Mesodermal cell (in vitro differentiated cells): ENCODE data around the gene POGZ.

Source experiments
- H3K27ac ChIP-seq: 2 replicates; pipeline ENCODE4 v1.7.0; 2013; ENCODE audit warnings: mild to moderate bottlenecking, low read depth, low read length, moderate library complexity; ENCODE audit not compliant: severe bottlenecking
- H3K36me3 ChIP-seq: 2 replicates; pipeline ENCODE4 v1.7.1; 2013; ENCODE audit warnings: mild to moderate bottlenecking, low read length, moderate library complexity; ENCODE audit not compliant: control insufficient read depth, insufficient read depth
- H3K4me1 ChIP-seq: one replicate; pipeline ENCODE4 v1.7.1; 2013; ENCODE audit warnings: mild to moderate bottlenecking, low read length; ENCODE audit not compliant: insufficient read depth, control insufficient read depth, poor library complexity, severe bottlenecking
- H3K4me3 ChIP-seq: 2 replicates; pipeline ENCODE4 v1.7.0; 2013; ENCODE audit warnings: low read length, control low read depth, mild to moderate bottlenecking; ENCODE audit not compliant: insufficient read depth, poor library complexity, severe bottlenecking; ENCODE audit errors: extremely low read depth
- H3K9me3 ChIP-seq: 2 replicates; pipeline ENCODE4 v1.7.1; 2013; ENCODE audit warnings: mild to moderate bottlenecking, low read length, moderate library complexity; ENCODE audit not compliant: control insufficient read depth
- WGBS, 2 experiments: methylation state at CpG; one replicate each; pipeline ENCODE4 v1.1.5; 2013; ENCODE audit warnings: missing lambda C conversion rate in 2 of 2; ENCODE audit not compliant: insufficient coverage in 2 of 2; 5-methylcytosine and 5-hydroxymethylcytosine counted together

The POGZ gene

DNA sequence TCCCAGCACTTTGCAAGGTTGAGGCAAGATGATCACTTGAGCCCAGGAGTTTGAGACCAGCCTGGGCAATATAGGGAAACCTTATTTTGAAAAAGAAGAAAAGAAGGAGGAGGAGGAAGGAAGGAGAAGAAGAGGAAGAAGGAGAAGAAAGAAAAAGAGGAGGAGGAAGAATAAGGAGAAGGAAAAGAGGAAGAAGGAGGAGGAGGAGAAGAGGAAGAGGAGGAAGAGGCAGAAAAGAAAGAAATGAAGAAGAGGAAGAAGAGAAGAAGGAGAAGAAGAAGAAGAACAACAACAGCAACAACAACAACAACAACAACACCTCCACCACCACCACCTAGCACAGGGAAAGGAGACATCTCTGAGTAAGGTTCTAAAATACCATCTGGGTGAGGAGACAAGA is 97.4 kb downstream of the POGZ start:
- Histone ChIP-seq H3K27ac (no peak overlapping the region), H3K4me3 (no peak overlapping the region), H3K36me3 (peaks cover 20% of the 10 kb centered on the region), H3K4me1 (no peaks in the 10 kb centered on the region), H3K9me3 (peaks cover 12% of the 10 kb centered on the region)

DNA sequence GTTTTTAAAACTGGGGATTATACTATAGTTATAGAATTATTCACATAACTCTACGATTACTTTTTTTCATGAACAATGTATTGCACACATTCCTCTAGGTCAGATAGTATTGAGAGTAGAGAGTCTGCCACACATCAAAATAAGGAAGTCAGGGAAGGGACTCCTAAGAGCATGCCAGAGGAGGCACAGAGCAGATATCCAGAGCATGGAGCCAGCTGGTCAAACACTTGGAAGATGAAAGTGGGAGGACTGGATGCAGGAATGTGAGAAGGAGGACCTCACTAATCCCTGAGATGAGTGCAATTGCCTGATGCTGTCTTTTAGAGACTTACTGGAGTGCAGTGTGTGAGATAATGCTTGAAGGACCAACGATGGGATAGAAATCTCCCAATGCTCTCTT is 102.6 kb downstream of the POGZ start:
- WGBS, 2 experiments, result 67% methylated on average over 1 of the region's 2 CpGs; no CpG with 5 or more reads in 1 of the 2 experiments
- Histone ChIP-seq H3K4me3 (no peak overlapping the region), H3K4me1 (no peaks in the 10 kb centered on the region), H3K9me3 (peaks cover 12% of the 10 kb centered on the region), H3K27ac (no peak overlapping the region), H3K36me3 (no peaks in the 10 kb centered on the region)
